Fibroblast of lung (primary cell): ENCODE results near the gene REPS2. TPM values are rescaled to one million over a fixed set of nuclear protein-coding genes. Genes with fewer than 3 reads are reported as not detected.
A peak's percentile ranks its signal among the peaks of the same experiment; 100 is the strongest.

Experiments
- DNase-seq, 2 donors: peaks; one replicate each; pipeline versions ENCODE4 v3.0.0 to v3.0.0-alpha.2; 2010; ENCODE audit warnings: low read depth in 2 of 2
- H2AFZ ChIP-seq: 2 replicates; pipeline ENCODE4 v1.5.1; 2012; ENCODE audit warnings: low read length, control low read depth, inconsistent platforms
- H3K27ac ChIP-seq: 2 replicates; pipeline ENCODE4 v1.5.1; 2011; ENCODE audit warnings: low read length, control low read depth; ENCODE audit not compliant: insufficient read depth
- H3K27me3 ChIP-seq: 2 replicates; pipeline ENCODE4 v1.5.1; 2011; ENCODE audit warnings: mild to moderate bottlenecking, low read length; ENCODE audit not compliant: control insufficient read depth, insufficient read depth
- H3K36me3 ChIP-seq: 2 replicates; pipeline ENCODE4 v1.5.1; 2011; ENCODE audit warnings: low read length; ENCODE audit not compliant: control insufficient read depth, insufficient read depth
- H3K4me1 ChIP-seq: 2 replicates; pipeline ENCODE4 v1.5.1; 2011; ENCODE audit warnings: low read length; ENCODE audit not compliant: control insufficient read depth, insufficient read depth; ENCODE audit errors: extremely low read depth
- H3K4me2 ChIP-seq: 2 replicates; pipeline ENCODE4 v1.5.1; 2011; ENCODE audit warnings: low read length, control low read depth; ENCODE audit not compliant: insufficient read depth; ENCODE audit errors: extremely low read depth
- H3K4me3 ChIP-seq, 4 experiments: fragments of 200-600 bp in 1 of 4; sonication (generic) in 1 of 4; replicated peaks in 1 of 4; 2 replicates each; pipeline ENCODE4 v1.5.1; 2011 to 2016; ENCODE audit warnings: low read length in 4 of 4, low read depth in 3 of 4, mild to moderate bottlenecking in 3 of 4, control low read depth in 2 of 4, inconsistent platforms in 1 of 4, mixed read lengths in 1 of 4; ENCODE audit not compliant: insufficient read depth in 1 of 4; ENCODE audit errors: control extremely low read depth in 1 of 4
- H3K79me2 ChIP-seq: 2 replicates; pipeline ENCODE4 v1.5.1; 2012; ENCODE audit warnings: mild to moderate bottlenecking, low read length, inconsistent platforms; ENCODE audit not compliant: control insufficient read depth, insufficient read depth
- H3K9ac ChIP-seq: 2 replicates; pipeline ENCODE4 v1.5.1; 2011; ENCODE audit warnings: mild to moderate bottlenecking, low read length, control low read depth; ENCODE audit not compliant: insufficient read depth
- H3K9me3 ChIP-seq: 2 replicates; pipeline ENCODE4 v1.5.1; 2012; ENCODE audit warnings: low read depth, low read length; ENCODE audit not compliant: control insufficient read depth, insufficient read depth
- H4K20me1 ChIP-seq: 2 replicates; pipeline ENCODE4 v1.5.1; 2011; ENCODE audit warnings: low read length; ENCODE audit not compliant: control insufficient read depth, insufficient read depth; ENCODE audit errors: extremely low read depth
- CTCF ChIP-seq, 2 donors: IDR thresholded peaks in 1 of 2; conservative IDR thresholded peaks in 1 of 2; 1 replicate in 1 of 2; 2 replicates in 1 of 2; pipeline ENCODE4 v1.5.1; 2011 to 2012; ENCODE audit warnings: low read length in 2 of 2, control low read depth in 1 of 2, inconsistent platforms in 1 of 2, low read depth in 1 of 2, mild to moderate bottlenecking in 1 of 2
- EZH2 ChIP-seq: IDR thresholded peaks from 2 replicates; pipeline ENCODE4 v1.5.1; 2012; ENCODE audit warnings: low read length, control low read depth, mild to moderate bottlenecking; ENCODE audit errors: missing control alignments
- polyA plus RNA-seq, 2 donors: library from polyadenylated mRNA; depleted of rRNA in 1 of 2; stranded (reverse) in 1 of 2; unstranded in 1 of 2; fragments of >200 nt; gene quantifications; 2 replicates each; pipeline ENCODE4 v1.2.1, GENCODE V29; 2011 to 2012; ENCODE audit warnings: missing spikeins in 1 of 2
- total RNA-seq: library from RNA; depleted of rRNA; stranded (reverse); fragments of >200 nt; gene quantifications from 2 replicates; pipeline ENCODE4 v1.2.1, GENCODE V29; 2014

REPS2 gene
- total and polyA plus RNA-seq, 2 donors (not counting 1 experiment from before 2014, with no cell fraction given) = 0.27 to 0.50 TPM

- Histone ChIP-seq H3K79me2 (no peaks in the 10 kb centered on the region), H4K20me1 (no peaks in the 10 kb centered on the region), H2AFZ (no peak overlapping the region), H3K27ac (no peak overlapping the region), H3K4me1 (no peaks in the 10 kb centered on the region), H3K36me3 (no peaks in the 10 kb centered on the region), H3K4me3 (no peak overlapping the region), H3K4me2 (no peak overlapping the region), H3K9me3 (no peaks in the 10 kb centered on the region), H3K9ac (no peak overlapping the region), H3K27me3 (no peaks in the 10 kb centered on the region)
- TF ChIP-seq EZH2 (no peak), CTCF (conservative IDR thresholded peaks at IDR 0.05 in 1 of 2, IDR thresholded peaks at IDR 0.05 in 1 of 2; ENCODE audit: low read depth in 1 of 2, low read length in 2 of 2) (no peak)
- peak in 1 of 2 donors; percentile 70 for DNase-seq
Observed at GRCh38 chrX:17170973-17171372, 224.5 kb downstream of the REPS2 start.

GRCh38 chrX:17174671-17175070 lies 228.2 kb downstream of the REPS2 start:
- Histone ChIP-seq H3K9me3 (no peaks in the 10 kb centered on the region), H3K36me3 (no peaks in the 10 kb centered on the region), H3K4me3 (no peak overlapping the region), H3K79me2 (no peaks in the 10 kb centered on the region), H3K4me2 (no peak overlapping the region), H3K27ac (no peak overlapping the region), H3K27me3 (no peaks in the 10 kb centered on the region), H4K20me1 (no peaks in the 10 kb centered on the region), H3K9ac (no peak overlapping the region), H3K4me1 (no peaks in the 10 kb centered on the region), H2AFZ (no peak overlapping the region)
- TF ChIP-seq CTCF (conservative IDR thresholded peaks at IDR 0.05 in 1 of 2, IDR thresholded peaks at IDR 0.05 in 1 of 2; ENCODE audit: low read depth in 1 of 2, low read length in 2 of 2) (no peak), EZH2 (no peak)
- DNase-seq = peak; percentile 20 to 27

GRCh38 chrX:17182317-17182716 lies 235.9 kb downstream of the REPS2 start:
- DNase-seq = no peak
- no peak for TF ChIP-seq EZH2
- no peak for TF ChIP-seq CTCF (conservative IDR thresholded peaks at IDR 0.05 in 1 of 2, IDR thresholded peaks at IDR 0.05 in 1 of 2; ENCODE audit: low read depth in 1 of 2, low read length in 2 of 2)
- H3K36me3 ChIP-seq = no peaks in the 10 kb centered on the region

More at GRCh38 chrX:17182317-17182716, 235.9 kb downstream of the REPS2 start:
- no peaks in the 10 kb centered on the region for H3K4me1 ChIP-seq
- no peaks in the 10 kb centered on the region for H3K79me2 ChIP-seq
- no peaks in the 10 kb centered on the region for H3K27me3 ChIP-seq
- no peaks in the 10 kb centered on the region for H4K20me1 ChIP-seq
- H3K4me2 ChIP-seq = no peak overlapping the region
- H3K9ac ChIP-seq = no peak overlapping the region
- H2AFZ ChIP-seq = no peak overlapping the region
- H3K4me3 ChIP-seq = no peak overlapping the region
- no peak overlapping the region for H3K27ac ChIP-seq
- no peaks in the 10 kb centered on the region for H3K9me3 ChIP-seq
